Type B pancreatic cell (in vitro differentiated cells): ENCODE results near the gene TBC1D22B. TPM values are rescaled to one million over a fixed set of nuclear protein-coding genes. Genes with fewer than 3 reads are reported as not detected.

Source experiments
- DNase-seq: peaks from one replicate; pipeline ENCODE4 v3.0.0; 2021; ENCODE audit warnings: mixed read lengths; ENCODE audit not compliant: unreplicated experiment; ENCODE audit errors: extremely low spot score
- H3K27ac Mint-ChIP-seq: 2 replicates; pipeline ENCODE4 v1.8.0; 2021; ENCODE audit warnings: mild to moderate bottlenecking, mixed read lengths
- H3K27me3 Mint-ChIP-seq: 2 replicates; pipeline ENCODE4 v1.8.0; 2021; ENCODE audit warnings: mixed read lengths
- H3K36me3 Mint-ChIP-seq: 2 replicates; pipeline ENCODE4 v1.8.0; 2021; ENCODE audit warnings: mixed read lengths
- H3K4me1 Mint-ChIP-seq: one replicate; pipeline ENCODE4 v1.8.0; 2021; ENCODE audit warnings: mixed read lengths; ENCODE audit not compliant: unreplicated experiment
- H3K4me3 Mint-ChIP-seq: 2 replicates; pipeline ENCODE4 v1.8.0; 2021; ENCODE audit warnings: mild to moderate bottlenecking, mixed read lengths
- H3K9me3 Mint-ChIP-seq: 2 replicates; pipeline ENCODE4 v1.8.0; 2021; ENCODE audit warnings: mixed read lengths
- CTCF ChIP-seq: fragments of 200-600 bp; sonication (generic); conservative IDR thresholded peaks from 2 replicates; pipeline ENCODE4 v1.5.0; 2021; ENCODE audit warnings: antibody characterized with exemption, mild to moderate bottlenecking
- total RNA-seq: library from RNA; stranded (reverse); gene quantifications from 2 replicates; pipeline ENCODE4 v1.2.1, GENCODE V29; 2021; ENCODE audit warnings: low replicate concordance

TBC1D22B gene
- total RNA-seq, 1 donor from 2014 or later: 13.6 TPM

DNA sequence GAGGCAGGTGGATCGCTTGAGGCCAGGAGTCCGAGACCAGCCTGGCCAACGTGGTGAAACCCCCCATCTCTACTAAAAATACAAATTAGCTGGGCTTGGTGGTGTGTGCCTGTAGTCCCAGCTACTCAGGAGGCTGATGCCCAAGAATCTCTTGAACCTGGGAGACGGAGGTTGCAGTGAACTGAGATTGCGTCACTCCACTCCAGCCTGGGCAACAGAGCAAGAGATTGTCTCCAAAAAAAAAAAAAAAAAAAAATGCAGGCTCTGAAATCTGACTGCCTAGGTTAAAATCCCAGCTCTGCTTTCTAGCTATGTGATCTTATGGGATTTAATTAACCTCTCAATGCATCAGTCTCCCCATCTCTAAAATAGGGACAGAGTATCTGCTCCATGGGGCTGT lies 3.6 kb downstream of the TBC1D22B start:
- no peak for TF ChIP-seq CTCF
- peaks cover 44% of the 10 kb centered on the region for H3K4me1 Mint-ChIP-seq
- no peak for DNase-seq
- H3K27ac Mint-ChIP-seq: no peak overlapping the region
- no peaks in the 10 kb centered on the region for H3K9me3 Mint-ChIP-seq
- peaks cover 4% of the 10 kb centered on the region for H3K36me3 Mint-ChIP-seq
- no peak overlapping the region for H3K4me3 Mint-ChIP-seq
- no peaks in the 10 kb centered on the region for H3K27me3 Mint-ChIP-seq

- no peaks in the 10 kb centered on the region for H3K27me3 Mint-ChIP-seq
These were observed 5.0 kb downstream of the TBC1D22B start for GRCh38 chr6:37262446-37263026.

DNA sequence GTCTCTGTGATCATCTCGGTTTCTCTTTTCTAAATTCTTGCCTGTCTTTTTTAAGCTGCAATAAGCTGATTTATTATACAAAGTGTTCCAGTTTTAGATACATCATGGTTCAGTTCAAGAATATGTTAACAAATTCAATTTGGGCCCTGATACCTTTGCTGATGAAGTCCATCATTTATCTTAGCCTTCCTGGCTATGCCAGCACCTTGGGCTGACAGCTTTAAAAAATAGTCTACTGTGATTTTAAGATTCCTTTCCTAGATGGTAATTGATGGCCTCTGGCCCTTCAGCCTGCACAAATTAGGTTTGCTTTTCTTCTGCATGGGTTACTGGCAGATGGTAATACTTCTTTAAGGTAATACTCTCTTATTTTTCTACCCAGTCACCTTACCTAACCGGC lies 7.4 kb downstream of the TBC1D22B start:
- Mint-ChIP-seq H3K9me3 (no peaks in the 10 kb centered on the region), H3K4me3 (no peak overlapping the region), H3K36me3 (peaks cover 4% of the 10 kb centered on the region), H3K4me1 (peaks cover 29% of the 10 kb centered on the region), H3K27ac (no peak overlapping the region), H3K27me3 (no peaks in the 10 kb centered on the region)
- DNase-seq: no peak
- TF ChIP-seq CTCF: no peak

More at GRCh38 chr6:37262446-37263026, 5.0 kb downstream of the TBC1D22B start:
- no peak overlapping the region for H3K4me3 Mint-ChIP-seq
- no peak for TF ChIP-seq CTCF
- no peak overlapping the region for H3K27ac Mint-ChIP-seq
- H3K4me1 Mint-ChIP-seq: peaks cover 40% of the 10 kb centered on the region
- H3K36me3 Mint-ChIP-seq: peaks cover 4% of the 10 kb centered on the region
- no peak for DNase-seq
- no peaks in the 10 kb centered on the region for H3K9me3 Mint-ChIP-seq

GRCh38 chr6:37265860-37266259 lies 8.3 kb downstream of the TBC1D22B start:
- Mint-ChIP-seq H3K27ac (no peak overlapping the region), H3K4me1 (peaks cover 29% of the 10 kb centered on the region), H3K27me3 (no peaks in the 10 kb centered on the region), H3K4me3 (no peak overlapping the region), H3K36me3 (peaks cover 8% of the 10 kb centered on the region), H3K9me3 (no peaks in the 10 kb centered on the region)
- TF ChIP-seq CTCF: no peak
- DNase-seq: no peak

- H3K36me3 Mint-ChIP-seq: peaks cover 8% of the 10 kb centered on the region
- no peak overlapping the region for H3K27ac Mint-ChIP-seq
- no peak for TF ChIP-seq CTCF
- H3K9me3 Mint-ChIP-seq: no peaks in the 10 kb centered on the region
- no peak for DNase-seq
- H3K4me1 Mint-ChIP-seq: peaks cover 24% of the 10 kb centered on the region
- H3K27me3 Mint-ChIP-seq: no peaks in the 10 kb centered on the region
- H3K4me3 Mint-ChIP-seq: no peak overlapping the region
These were observed 11.5 kb downstream of the TBC1D22B start for GRCh38 chr6:37269105-37269504.
